ENCODE results near the gene FAM234B.

FAM234B gene

GRCh38 chr12:13069380-13069779 is 25.2 kb downstream of the FAM234B start:
- no peak overlapping the region for H3K4me3 ChIP-seq (ENCODE audit: low read depth, low read length)
- TF ChIP-seq POLR2A (IDR thresholded peaks at IDR 0.05; ENCODE audit: extremely low read depth, insufficient read length) (no peak), MYC (IDR thresholded peaks at IDR 0.05; ENCODE audit: low read depth, low read length) (no peak), MAX (IDR thresholded peaks at IDR 0.05; ENCODE audit: low read depth, low read length) (no peak), CTCF (IDR thresholded peaks at IDR 0.05; ENCODE audit: low read depth, low read length) (no peak)
- no peak for DNase-seq (ENCODE audit: low read depth)

- no peak overlapping the region for H3K4me3 ChIP-seq (ENCODE audit: low read depth, low read length)
- no peak for DNase-seq (ENCODE audit: low read depth)
- TF ChIP-seq MYC (IDR thresholded peaks at IDR 0.05; ENCODE audit: low read depth, low read length) = no peak
- no peak for TF ChIP-seq CTCF (IDR thresholded peaks at IDR 0.05; ENCODE audit: low read depth, low read length)
- no peak for TF ChIP-seq MAX (IDR thresholded peaks at IDR 0.05; ENCODE audit: low read depth, low read length)
- TF ChIP-seq POLR2A (IDR thresholded peaks at IDR 0.05; ENCODE audit: extremely low read depth, insufficient read length) = no peak
Measured at GRCh38 chr12:13071305-13072280, 27.4 kb downstream of the FAM234B start.

- DNase-seq (ENCODE audit: low read depth) = no peak
- TF ChIP-seq CTCF (IDR thresholded peaks at IDR 0.05; ENCODE audit: low read depth, low read length) (no peak), POLR2A (IDR thresholded peaks at IDR 0.05; ENCODE audit: extremely low read depth, insufficient read length) (no peak), MAX (IDR thresholded peaks at IDR 0.05; ENCODE audit: low read depth, low read length) (no peak), MYC (IDR thresholded peaks at IDR 0.05; ENCODE audit: low read depth, low read length) (no peak)
- H3K4me3 ChIP-seq (ENCODE audit: low read depth, low read length) = no peak overlapping the region
Measured at GRCh38 chr12:13073173-13073572, 29.0 kb downstream of the FAM234B start.

- H3K4me3 ChIP-seq (ENCODE audit: low read depth, low read length) = no peak overlapping the region
- DNase-seq (ENCODE audit: low read depth) = no peak
- TF ChIP-seq CTCF (IDR thresholded peaks at IDR 0.05; ENCODE audit: low read depth, low read length) = no peak
- TF ChIP-seq POLR2A (IDR thresholded peaks at IDR 0.05; ENCODE audit: extremely low read depth, insufficient read length) = no peak
- TF ChIP-seq MAX (IDR thresholded peaks at IDR 0.05; ENCODE audit: low read depth, low read length) = no peak
- TF ChIP-seq MYC (IDR thresholded peaks at IDR 0.05; ENCODE audit: low read depth, low read length) = no peak
Measured at GRCh38 chr12:13074396-13075117, 30.4 kb downstream of the FAM234B start.

- TF ChIP-seq MAX (IDR thresholded peaks at IDR 0.05; ENCODE audit: low read depth, low read length) (no peak), POLR2A (IDR thresholded peaks at IDR 0.05; ENCODE audit: extremely low read depth, insufficient read length) (no peak), MYC (IDR thresholded peaks at IDR 0.05; ENCODE audit: low read depth, low read length) (no peak), CTCF (IDR thresholded peaks at IDR 0.05; ENCODE audit: low read depth, low read length) (no peak)
- no peak for DNase-seq (ENCODE audit: low read depth)
- H3K4me3 ChIP-seq (ENCODE audit: low read depth, low read length) = no peak overlapping the region
Measured at GRCh38 chr12:13075118-13075480, 30.9 kb downstream of the FAM234B start.

Measured in NB4 (cell line).